ENCODE data around the gene ZNF423.

The ZNF423 gene

DNA sequence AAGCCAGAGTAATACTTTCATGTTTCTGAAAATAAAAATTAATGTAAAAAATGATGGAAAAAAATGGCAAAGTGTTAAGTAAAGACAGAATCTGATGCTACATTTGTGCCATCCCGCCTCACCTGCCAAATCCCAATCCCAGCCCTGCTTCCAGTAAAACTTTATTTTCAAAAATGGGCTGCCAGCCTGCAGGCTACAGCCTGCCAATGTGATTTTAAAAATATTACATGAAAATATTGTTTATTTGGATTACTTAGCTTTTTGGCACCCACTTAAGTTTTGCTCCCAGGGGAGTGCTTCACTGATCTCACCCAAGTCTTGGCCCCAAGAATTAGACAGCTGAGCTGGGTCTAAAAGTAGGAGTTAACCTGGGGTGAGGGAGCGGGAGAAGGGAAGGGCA is 369.5 kb downstream of the ZNF423 start:
- Histone ChIP-seq H3K79me2 (ENCODE audit: low read length) (no peaks in the 10 kb centered on the region), H3K4me1 (ENCODE audit: low read length) (peaks cover 5% of the 10 kb centered on the region; the same call in 1 of the 2 replicates), H3K36me3 (replicated peaks; ENCODE audit: insufficient read depth, low read length) (no peaks in the 10 kb centered on the region), H3K4me2 (ENCODE audit: low read depth, low read length) (no peak overlapping the region), H2AFZ (ENCODE audit: low read length) (no peak overlapping the region), H3K27me3 (replicated peaks; ENCODE audit: insufficient read depth, low read length) (no peaks in the 10 kb centered on the region), H3K9me3 (replicated peaks; ENCODE audit: insufficient read depth, low read length) (no peaks in the 10 kb centered on the region), H3F3A (ENCODE audit: insufficient read depth, low read length) (no peaks in the 10 kb centered on the region), H3K9me2 (replicated peaks; ENCODE audit: insufficient read depth, low read length) (no peaks in the 10 kb centered on the region), H3K27ac (ENCODE audit: low read length) (no peak overlapping the region), H3K9ac (ENCODE audit: low read length) (no peak overlapping the region), H3K4me3 (ENCODE audit: low read length) (no peak overlapping the region), H4K20me1 (ENCODE audit: insufficient read depth, low read length) (no peaks in the 10 kb centered on the region)
- DNase-seq: no peak
- TF ChIP-seq EZH2 (optimal IDR thresholded peaks at IDR 0.05; ENCODE audit: low read depth, low read length) (no peak), EZH2phosphoT487 (IDR thresholded peaks at IDR 0.05; ENCODE audit: low read length) (no peak)
- TF ChIP-seq, protein P1, sequence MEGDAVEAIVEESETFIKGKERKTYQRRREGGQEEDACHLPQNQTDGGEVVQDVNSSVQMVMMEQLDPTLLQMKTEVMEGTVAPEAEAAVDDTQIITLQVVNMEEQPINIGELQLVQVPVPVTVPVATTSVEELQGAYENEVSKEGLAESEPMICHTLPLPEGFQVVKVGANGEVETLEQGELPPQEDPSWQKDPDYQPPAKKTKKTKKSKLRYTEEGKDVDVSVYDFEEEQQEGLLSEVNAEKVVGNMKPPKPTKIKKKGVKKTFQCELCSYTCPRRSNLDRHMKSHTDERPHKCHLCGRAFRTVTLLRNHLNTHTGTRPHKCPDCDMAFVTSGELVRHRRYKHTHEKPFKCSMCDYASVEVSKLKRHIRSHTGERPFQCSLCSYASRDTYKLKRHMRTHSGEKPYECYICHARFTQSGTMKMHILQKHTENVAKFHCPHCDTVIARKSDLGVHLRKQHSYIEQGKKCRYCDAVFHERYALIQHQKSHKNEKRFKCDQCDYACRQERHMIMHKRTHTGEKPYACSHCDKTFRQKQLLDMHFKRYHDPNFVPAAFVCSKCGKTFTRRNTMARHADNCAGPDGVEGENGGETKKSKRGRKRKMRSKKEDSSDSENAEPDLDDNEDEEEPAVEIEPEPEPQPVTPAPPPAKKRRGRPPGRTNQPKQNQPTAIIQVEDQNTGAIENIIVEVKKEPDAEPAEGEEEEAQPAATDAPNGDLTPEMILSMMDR (IDR thresholded peaks at IDR 0.05; ENCODE audit: low read length): no peak

- H3K9me3 ChIP-seq (replicated peaks; ENCODE audit: insufficient read depth, low read length): no peaks in the 10 kb centered on the region
- no peaks in the 10 kb centered on the region for H3K27me3 ChIP-seq (replicated peaks; ENCODE audit: insufficient read depth, low read length)
- no peak overlapping the region for H3K4me2 ChIP-seq (ENCODE audit: low read depth, low read length)
- no peak overlapping the region for H3K9ac ChIP-seq (ENCODE audit: low read length)
- no peaks in the 10 kb centered on the region for H3F3A ChIP-seq (ENCODE audit: insufficient read depth, low read length)
- no peak overlapping the region for H2AFZ ChIP-seq (ENCODE audit: low read length)
- no peak for DNase-seq
- no peak overlapping the region for H3K27ac ChIP-seq (ENCODE audit: low read length)
- H3K79me2 ChIP-seq (ENCODE audit: low read length): no peaks in the 10 kb centered on the region
- no peaks in the 10 kb centered on the region for H4K20me1 ChIP-seq (ENCODE audit: insufficient read depth, low read length)
- H3K4me3 ChIP-seq (ENCODE audit: low read length): no peak overlapping the region
- TF ChIP-seq EZH2 (optimal IDR thresholded peaks at IDR 0.05; ENCODE audit: low read depth, low read length) (no peak), EZH2phosphoT487 (IDR thresholded peaks at IDR 0.05; ENCODE audit: low read length) (no peak)
- TF ChIP-seq, protein P1 (IDR thresholded peaks at IDR 0.05; ENCODE audit: low read length): no peak
- no peaks in the 10 kb centered on the region for H3K36me3 ChIP-seq (replicated peaks; ENCODE audit: insufficient read depth, low read length)
- peaks cover 5% of the 10 kb centered on the region; the same call in 1 of the 2 replicates for H3K4me1 ChIP-seq (ENCODE audit: low read length)
- no peaks in the 10 kb centered on the region for H3K9me2 ChIP-seq (replicated peaks; ENCODE audit: insufficient read depth, low read length)
Observed at GRCh38 chr16:49485663-49486062, 370.2 kb downstream of the ZNF423 start.

GRCh38 chr16:49484936-49485335 is 371.0 kb downstream of the ZNF423 start:
- no peak overlapping the region for H3K27ac ChIP-seq (ENCODE audit: low read length)
- H3K9ac ChIP-seq (ENCODE audit: low read length): no peak overlapping the region
- H3F3A ChIP-seq (ENCODE audit: insufficient read depth, low read length): no peaks in the 10 kb centered on the region
- no peaks in the 10 kb centered on the region for H3K9me3 ChIP-seq (replicated peaks; ENCODE audit: insufficient read depth, low read length)
- TF ChIP-seq EZH2 (optimal IDR thresholded peaks at IDR 0.05; ENCODE audit: low read depth, low read length) (no peak), EZH2phosphoT487 (IDR thresholded peaks at IDR 0.05; ENCODE audit: low read length) (no peak)
- TF ChIP-seq, protein P1 (IDR thresholded peaks at IDR 0.05; ENCODE audit: low read length): no peak
- no peak overlapping the region for H3K4me3 ChIP-seq (ENCODE audit: low read length)
- H3K9me2 ChIP-seq (replicated peaks; ENCODE audit: insufficient read depth, low read length): no peaks in the 10 kb centered on the region
- H3K27me3 ChIP-seq (replicated peaks; ENCODE audit: insufficient read depth, low read length): no peaks in the 10 kb centered on the region
- peaks cover 5% of the 10 kb centered on the region; the same call in 1 of the 2 replicates for H3K4me1 ChIP-seq (ENCODE audit: low read length)
- no peaks in the 10 kb centered on the region for H4K20me1 ChIP-seq (ENCODE audit: insufficient read depth, low read length)
- no peaks in the 10 kb centered on the region for H3K79me2 ChIP-seq (ENCODE audit: low read length)
- H2AFZ ChIP-seq (ENCODE audit: low read length): no peak overlapping the region
- H3K36me3 ChIP-seq (replicated peaks; ENCODE audit: insufficient read depth, low read length): no peaks in the 10 kb centered on the region
- no peak for DNase-seq
- no peak overlapping the region for H3K4me2 ChIP-seq (ENCODE audit: low read depth, low read length)

All from MM.1S (cell line).